Measurements from ENCODE around the gene MEG3. TPM values are rescaled to one million over a fixed set of nuclear protein-coding genes. Genes with fewer than 3 reads are reported as not detected.

The MEG3 gene
- total RNA-seq, 4 donors from 2014 or later = 34.9 to 169 (median 117) TPM

GRCh38 chr14:100861937-100862247, 36.0 kb downstream of the MEG3 start:
- ATAC-seq (ENCODE audit: low FRiP score) (no peak), DNase-seq (ENCODE audit: low spot score) (no peak)
- no peak for TF ChIP-seq CTCF (IDR thresholded peaks at IDR 0.05)

- ATAC-seq (ENCODE audit: low FRiP score) = no peak
- no peak for DNase-seq (ENCODE audit: low spot score)
- no peak for TF ChIP-seq CTCF (IDR thresholded peaks at IDR 0.05)
Observed at GRCh38 chr14:100862277-100862676, 36.4 kb downstream of the MEG3 start.

GRCh38 chr14:100862793-100863192, 36.9 kb downstream of the MEG3 start:
- DNase-seq (ENCODE audit: low spot score) = no peak
- no peak for TF ChIP-seq CTCF (IDR thresholded peaks at IDR 0.05)
- ATAC-seq (ENCODE audit: low FRiP score) = no peak

- ATAC-seq (ENCODE audit: low FRiP score) (no peak), DNase-seq (ENCODE audit: low spot score) (no peak)
- TF ChIP-seq CTCF (IDR thresholded peaks at IDR 0.05) = no peak
Observed at GRCh38 chr14:100864206-100864605, 38.3 kb downstream of the MEG3 start.

- ATAC-seq (ENCODE audit: low FRiP score) (peak; percentile 78), DNase-seq (ENCODE audit: low spot score) (no peak)
- TF ChIP-seq CTCF (IDR thresholded peaks at IDR 0.05) = no peak
Observed at GRCh38 chr14:100864960-100865681, 39.2 kb downstream of the MEG3 start.

GRCh38 chr14:100865682-100866591, 40.0 kb downstream of the MEG3 start:
- ATAC-seq (ENCODE audit: low FRiP score) (no peak), DNase-seq (ENCODE audit: low spot score) (no peak)
- TF ChIP-seq CTCF (IDR thresholded peaks at IDR 0.05) = no peak

All from omental fat pad (tissue), 4 donors.